NB4 (cell line): ENCODE data around the gene RCOR1.

ENCODE experiments used
- CTCF ChIP-seq: IDR thresholded peaks from one replicate; pipeline ENCODE4 v1.5.1; 2012; ENCODE audit warnings: low read depth, low read length
- MAX ChIP-seq: IDR thresholded peaks from 2 replicates; pipeline ENCODE4 v1.6.1; 2011; ENCODE audit warnings: low read depth, low read length
- MYC ChIP-seq: IDR thresholded peaks from 2 replicates; pipeline ENCODE4 v1.6.1; 2011; ENCODE audit warnings: low read depth, low read length
- POLR2A ChIP-seq: IDR thresholded peaks from 2 replicates; pipeline ENCODE4 v1.6.1; 2011; ENCODE audit warnings: mild to moderate bottlenecking; ENCODE audit not compliant: insufficient read length; ENCODE audit errors: extremely low read depth

DNA sequence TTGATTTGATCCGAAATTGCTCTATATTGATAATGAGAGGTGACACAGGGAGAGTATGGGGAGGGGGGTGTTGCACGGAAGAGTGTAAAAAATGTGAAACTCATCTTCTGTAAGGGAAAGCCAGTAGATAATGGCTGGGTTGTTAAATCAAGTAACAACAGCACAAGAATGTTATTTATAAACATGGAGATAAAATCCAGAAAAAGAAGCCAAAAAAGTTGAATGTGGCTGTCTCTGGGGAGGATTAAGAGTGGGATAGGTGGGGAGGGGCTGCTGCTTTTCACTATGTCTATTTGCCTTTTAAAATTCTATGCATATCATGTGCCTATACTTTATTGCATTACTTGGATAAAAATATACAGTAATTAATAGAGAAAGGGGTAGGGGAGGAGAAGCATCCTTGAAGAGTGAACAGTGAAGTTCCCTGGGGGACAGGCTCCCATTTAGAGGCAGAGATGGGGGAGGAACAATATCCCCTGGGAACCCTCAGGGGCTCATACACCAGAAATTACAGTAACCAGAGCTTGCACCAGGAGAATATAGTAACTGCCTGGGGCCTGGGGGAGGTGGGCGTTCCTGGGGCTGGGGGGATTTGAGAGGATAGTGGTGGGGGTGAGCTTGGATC lies 43.7 kb upstream of the RCOR1 start:
- TF ChIP-seq CTCF: no peak
- TF ChIP-seq MAX: no peak
- TF ChIP-seq POLR2A: no peak
- no peak for TF ChIP-seq MYC
